RPMI7951 (cell line): ENCODE data around the gene SCUBE1. TPM values are rescaled to one million over a fixed set of nuclear protein-coding genes. Genes with fewer than 3 reads are reported as not detected.

Source experiments
- DNase-seq: peaks from one replicate; pipeline ENCODE4 v3.0.0-alpha.2; 2012; ENCODE audit warnings: low read depth
- total RNA-seq: library from RNA; depleted of rRNA; stranded (reverse); fragments of >200 nt; shearing (Covaris generic); gene quantifications from 2 replicates; pipeline ENCODE4 v1.2.3, GENCODE V29; 2014

Gene SCUBE1
- total RNA-seq, 1 experiment from 2014 or later: 7.0 TPM

DNA sequence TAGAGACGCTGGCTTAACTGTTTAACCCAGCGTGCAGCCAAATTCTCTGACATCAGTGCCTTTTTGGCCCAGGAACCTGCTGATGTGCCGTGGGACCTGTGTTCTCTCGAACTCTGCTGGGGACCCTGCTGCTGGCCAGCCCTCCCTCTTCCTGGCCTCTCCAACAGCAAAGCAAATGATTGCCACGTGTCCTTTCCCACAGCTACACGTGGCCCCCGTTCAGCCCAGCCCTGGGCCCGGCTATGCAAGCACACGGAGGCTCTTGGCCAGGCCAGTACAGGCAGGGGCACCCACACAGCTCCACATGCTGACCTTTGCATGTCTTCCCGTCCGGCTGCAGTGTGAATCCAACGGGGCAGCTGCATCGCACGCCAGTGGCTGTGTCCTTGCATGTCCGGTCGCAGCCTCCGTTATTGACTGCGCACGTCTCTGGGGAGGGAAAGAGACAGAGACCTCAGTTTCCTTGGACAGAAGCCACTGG is 104.6 kb downstream of the SCUBE1 start:
- DNase-seq: no peak

DNA sequence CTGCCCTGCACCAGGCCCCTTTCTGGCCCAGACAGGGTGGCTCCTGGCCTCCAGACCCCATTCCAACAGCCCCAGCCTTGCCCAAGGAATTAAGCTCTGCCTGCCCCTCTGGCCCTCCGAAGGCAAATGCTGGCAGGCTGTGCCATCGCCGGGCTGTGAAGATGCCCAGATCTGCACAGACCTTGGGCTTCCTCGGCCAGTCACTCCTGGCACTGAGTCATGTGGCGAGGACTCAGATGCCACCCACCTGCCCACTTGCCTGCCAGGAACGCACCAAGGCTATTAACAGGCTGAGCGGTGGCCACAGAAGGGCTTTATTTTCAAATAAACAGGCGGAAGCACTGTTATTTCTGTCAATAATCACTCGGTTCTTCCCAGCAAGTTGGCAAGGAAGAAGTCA is 105.9 kb downstream of the SCUBE1 start:
- DNase-seq: no peak

DNA sequence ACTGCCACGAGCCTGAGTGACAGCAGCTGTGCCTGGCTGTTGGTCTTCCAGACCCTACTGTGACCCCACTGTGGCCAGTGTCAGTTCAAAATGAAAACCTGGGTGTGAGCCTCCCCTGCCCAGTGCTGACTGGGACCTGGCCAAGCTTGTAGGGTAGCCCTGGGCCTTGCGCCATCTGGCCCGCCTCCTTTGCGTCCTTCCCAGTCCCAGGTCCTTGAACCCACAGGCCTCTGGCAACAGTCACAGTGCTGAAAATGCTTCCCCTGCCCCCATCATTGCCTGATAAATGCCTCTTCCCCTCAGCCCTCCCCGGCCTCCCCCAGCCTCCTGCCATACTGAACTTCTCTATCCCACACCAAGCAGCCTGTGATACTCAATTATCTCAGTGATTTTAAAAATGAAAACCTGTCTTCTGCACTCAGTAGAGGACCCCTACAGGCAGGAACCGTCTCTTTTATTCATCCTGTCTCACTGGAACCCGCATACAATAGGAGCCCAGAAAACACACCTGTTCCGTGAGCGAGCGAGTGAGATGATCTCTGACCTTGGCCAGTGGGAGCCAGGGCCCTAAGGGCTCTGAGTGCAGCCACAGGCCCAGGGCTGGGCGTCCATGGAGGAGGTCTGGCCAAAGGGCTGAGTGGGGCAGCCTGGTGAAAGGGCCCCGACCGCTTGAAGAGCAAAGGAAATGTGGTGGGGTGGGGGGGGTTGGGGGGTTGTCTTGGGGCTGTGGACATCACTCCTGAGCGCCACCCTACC is 106.6 kb downstream of the SCUBE1 start:
- no peak for DNase-seq

DNA sequence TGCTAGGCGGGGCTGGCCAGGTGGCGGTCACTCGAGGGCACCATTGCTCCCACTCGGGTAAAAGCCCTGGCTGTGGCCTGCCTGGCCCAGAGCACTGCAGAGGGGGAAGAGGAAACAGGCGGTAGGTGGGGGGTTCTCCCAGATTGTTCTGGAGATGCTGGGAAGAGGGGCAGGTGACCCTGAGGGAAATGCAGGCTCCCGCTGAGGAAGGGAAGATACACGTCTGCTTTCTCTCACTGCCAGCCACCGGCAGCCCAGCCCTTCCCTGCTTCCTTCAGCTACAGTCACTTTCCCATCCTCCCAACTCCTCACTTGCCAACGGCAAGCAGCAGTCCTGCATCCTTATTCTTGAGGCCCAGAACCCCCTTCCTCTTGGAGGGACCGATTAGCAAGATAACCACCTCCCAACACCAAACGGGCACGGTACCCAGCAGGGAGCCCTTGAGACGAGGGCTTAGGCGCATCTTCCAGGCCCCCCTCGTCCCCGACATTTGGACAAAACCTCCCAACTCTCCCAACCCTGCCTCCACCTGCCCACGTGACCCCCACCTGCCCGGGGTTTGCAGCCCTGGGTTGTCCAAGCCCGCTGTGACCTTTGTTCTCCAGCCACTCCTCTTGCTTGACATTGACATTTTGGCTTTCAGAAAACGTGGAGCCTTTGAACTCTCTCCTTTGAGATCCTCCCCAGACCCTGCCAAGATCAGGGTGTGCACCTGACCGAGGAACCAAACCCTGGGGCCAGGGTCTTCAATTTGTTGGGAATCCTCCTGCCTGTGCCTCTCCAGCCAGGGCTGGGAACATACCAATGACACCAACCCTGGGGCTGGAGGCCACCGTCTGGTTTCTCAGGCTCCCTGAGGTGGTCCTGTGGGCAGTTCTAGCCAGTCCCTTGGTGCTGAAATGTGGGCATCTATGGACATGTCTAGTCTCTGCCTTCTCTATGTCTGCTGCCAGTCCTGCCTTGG is 107.4 kb downstream of the SCUBE1 start:
- no peak for DNase-seq

DNA sequence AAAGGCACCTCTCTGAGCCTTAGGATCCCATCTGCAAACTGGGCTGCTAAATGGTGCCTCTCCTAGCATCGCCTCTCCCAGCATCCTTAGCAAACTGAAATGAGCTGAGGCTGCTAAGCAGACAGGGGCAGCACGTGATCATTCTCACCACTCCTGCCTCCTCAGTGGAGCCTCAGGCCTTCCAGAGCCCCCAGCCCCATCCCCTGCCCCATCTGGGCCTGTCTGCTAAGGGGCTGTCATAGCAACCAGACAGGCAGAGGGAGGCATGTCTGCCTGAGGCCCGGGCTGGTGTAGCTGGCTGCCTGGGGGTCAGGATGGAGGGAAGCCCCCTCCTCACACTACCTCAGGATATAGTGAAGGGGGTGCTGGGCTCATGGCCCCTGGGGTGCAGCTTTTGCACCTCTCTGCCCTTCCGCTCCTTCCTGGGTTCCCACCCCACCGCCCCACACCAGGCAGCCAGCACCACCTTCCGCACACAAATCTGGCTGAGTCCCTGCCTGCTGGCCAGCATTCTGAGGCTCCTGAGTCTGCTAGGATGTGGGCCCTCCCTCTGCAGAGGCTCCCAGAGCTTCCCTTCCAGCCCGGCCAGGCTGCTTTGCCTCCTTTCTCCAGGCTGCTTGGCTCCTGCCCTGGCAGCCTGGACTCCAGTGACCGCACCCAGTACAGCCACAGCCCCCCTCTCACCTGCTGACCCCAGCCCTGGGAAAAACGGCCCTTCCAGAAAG is 108.7 kb downstream of the SCUBE1 start:
- DNase-seq: no peak

DNA sequence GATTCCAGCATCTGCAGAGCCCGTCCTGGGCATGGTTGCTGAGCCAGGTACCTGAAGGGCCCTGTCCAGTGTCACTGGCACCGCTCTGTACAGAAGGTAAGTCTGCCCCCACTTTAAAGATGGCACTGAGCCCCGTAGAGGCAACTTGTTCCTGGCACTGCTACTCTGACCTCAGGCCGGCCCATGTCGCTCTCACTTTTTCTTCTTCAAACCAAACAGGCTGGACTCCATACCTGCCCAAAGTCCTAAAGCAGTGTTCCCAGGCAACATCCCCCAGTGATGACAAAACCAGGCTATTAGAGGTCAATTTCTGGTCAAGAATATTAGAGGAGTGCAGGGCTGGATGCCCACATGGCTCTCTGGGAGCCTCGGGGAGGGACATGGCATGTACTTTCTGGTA is 109.6 kb downstream of the SCUBE1 start:
- DNase-seq: no peak

DNA sequence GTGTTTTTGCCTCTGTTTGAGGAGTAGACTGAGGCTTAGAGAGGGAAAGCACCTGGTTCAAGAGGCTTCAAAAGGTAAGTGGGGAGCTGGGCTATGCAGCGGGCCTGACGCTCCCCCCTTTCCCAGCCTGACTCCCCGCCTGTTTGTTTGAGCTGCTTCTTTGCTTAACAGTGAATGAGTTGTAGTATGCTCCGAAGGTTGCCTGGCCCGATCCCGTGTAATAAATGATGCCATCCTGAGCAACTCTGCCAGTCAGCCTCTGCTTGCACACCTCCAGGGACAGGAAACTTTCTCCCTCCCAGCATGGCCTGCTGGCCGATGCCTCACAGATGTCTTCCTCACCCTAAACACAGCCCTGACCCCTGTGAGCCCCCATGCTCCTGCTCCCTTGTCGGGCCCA is 110.7 kb downstream of the SCUBE1 start:
- no peak for DNase-seq

DNA sequence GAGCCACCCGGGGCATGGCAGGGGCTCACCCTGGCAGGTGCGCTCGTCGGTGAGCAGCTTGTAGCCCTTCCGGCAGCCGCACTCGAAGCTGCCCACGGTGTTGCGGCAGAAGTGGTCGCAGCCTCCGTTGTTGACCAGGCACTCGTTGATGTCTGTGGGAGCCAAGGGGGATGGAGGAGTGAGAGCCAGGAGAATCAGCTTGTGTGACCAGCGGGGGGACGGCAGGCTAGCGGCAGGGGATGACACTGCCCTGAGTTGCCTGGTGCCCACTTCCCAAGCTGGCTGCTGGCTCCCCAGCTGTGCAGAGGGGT is 111.5 kb downstream of the SCUBE1 start:
- no peak for DNase-seq

DNA sequence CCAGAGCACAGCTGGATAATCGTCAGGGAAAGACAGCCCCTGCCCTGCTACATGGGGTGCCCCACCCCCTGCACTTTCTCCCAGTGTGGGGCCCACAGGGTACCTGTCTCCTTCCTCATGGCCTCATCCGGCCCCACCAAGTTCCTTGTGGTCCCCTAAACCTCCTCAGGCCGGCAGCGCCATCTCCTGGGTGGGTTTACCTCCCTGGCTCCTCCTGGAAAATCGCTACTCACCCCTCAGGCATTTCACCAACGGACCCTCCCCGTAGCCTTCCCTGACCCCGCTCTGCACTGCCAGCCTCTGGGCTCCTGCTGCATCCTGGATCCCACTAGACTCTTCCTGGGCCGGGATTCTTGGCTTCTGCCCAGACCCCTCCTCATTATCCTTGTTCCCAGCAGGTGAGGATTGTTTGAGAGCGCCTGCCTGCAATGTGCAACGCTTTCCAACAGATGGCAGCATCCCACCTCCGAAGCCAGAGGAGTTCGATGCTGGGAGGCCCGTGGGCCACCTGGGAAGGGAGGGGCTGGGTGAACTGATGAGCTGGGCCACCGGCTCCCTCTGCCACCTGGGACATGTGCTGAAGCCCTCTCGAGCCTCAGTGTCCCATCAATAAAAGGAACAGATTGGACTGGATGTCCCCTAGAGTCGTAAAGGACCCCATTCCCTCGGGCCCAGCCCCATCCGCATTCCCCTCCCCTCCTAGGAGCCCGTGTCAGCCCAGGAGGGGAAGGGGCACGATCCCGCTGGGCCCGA is 112.0 kb downstream of the SCUBE1 start:
- DNase-seq: peak; percentile 20

DNA sequence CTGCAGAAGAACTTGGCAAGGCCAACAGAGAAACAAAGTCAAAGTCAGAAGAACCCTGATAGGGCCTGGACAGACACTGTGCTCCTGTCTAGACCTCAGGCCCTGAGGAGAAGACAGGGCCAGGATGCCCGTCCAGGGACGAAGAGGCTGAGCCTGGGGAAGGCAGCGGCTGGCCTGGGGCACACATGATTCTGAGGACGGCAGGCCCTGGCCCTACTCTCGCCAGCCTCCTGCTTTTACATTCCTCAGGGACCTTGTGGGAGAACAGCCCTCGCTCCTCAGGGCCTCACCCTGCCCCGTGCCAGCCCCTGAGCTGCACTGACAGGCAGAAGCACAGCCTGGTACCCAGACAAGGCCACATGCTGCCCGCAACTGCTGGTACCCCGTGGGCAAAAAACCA is 112.6 kb downstream of the SCUBE1 start:
- no peak for DNase-seq

DNA sequence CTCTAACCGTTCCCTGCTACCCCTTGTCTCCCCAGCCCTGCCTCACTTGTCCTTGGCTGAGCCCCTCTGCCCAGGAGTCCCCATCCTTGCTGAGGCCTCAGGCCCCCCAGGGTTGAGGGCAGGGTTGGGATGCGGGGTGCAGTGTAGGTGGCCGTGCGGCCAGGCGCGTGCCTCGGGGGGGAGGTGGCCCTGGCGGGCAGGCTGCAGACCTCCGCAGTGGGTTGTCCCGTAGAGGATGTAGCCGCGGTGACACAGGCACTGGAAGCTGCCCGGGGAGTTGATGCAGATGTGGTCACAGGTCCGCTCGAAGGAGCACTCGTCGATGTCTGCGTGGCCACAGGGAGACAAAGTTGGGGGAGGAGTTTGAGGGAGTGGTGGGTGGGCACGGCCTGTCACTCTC is 114.3 kb downstream of the SCUBE1 start:
- DNase-seq: no peak

DNA sequence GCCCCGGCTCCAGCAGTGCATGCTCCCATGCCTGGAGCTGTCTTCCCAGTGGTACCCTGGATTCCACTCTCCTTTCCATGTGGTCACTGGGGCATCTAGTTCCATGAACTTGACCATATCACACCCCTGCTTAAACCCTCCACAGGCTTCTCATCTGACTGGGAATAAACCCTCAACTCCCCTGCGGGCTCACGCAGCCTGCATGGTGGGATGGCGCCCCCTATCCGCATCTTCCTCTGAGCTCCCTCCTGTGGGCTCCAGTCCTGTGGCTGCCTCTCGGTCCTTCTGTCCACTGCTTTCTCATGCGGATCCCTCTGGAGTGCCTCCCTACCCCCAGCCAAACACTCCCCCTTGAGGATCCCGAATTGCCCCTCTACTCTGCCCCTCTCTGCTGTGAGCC is 114.8 kb downstream of the SCUBE1 start:
- DNase-seq: no peak

DNA sequence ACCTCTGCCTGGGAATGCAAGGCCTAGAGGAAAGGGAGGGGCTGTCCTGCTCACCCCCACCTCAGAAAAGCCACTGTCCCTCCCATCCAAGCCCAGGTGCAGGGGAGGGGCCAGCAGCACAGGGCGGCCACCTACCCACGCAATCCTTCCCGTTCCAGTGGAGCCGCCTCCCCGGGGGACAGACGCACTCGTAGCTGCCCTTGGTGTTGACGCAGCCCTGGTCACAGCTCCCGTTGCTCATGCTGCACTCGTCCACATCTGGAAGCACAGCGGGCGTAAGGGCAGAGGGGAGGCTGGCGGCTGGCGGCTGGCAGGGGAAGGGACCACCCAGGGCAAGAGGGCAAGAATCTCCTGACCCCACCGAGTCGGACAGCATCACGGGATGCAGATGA is 115.9 kb downstream of the SCUBE1 start:
- DNase-seq: no peak

DNA sequence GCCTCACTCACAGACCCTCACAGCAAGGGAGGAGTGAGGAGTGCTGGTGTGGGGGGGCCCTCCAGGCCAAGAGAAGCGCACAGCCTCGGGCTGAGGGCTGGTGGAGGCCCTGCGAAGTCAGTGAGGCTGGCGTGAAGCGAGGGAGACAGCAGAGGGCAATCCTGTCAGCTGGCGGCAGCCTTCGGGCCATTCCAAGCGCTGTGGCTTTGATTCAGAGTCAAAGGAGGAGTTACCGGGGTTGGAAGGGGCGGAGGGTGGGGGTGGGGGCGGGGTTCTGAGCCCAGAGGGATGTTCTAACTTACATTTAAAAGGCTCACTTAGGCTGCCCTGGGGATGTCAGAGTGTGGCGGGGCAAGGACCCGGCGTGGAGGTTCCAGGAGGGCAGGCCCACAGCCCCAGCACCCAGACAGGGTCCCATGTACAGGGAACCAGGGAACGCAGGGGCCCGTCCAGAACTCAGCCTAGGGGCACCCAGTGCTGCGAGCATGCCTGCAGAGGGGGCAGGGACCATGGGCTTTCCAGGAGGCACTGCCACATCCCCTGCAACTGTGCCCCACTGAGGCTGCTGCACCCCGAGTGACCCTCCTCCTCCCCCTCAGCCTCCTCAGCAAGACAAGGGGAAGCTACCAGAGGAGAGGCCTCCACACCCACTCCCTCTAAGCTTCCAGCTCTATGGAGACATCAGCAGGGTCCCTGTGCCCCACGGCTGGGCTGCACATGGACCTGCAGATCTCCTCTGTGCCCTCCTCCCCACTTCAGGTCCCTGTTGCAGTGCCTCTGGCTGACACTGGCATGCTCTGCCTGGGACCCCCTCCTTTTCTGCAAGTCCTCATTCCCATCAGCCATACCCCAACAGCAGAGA is 116.6 kb downstream of the SCUBE1 start:
- peak; percentile 50 for DNase-seq

DNA sequence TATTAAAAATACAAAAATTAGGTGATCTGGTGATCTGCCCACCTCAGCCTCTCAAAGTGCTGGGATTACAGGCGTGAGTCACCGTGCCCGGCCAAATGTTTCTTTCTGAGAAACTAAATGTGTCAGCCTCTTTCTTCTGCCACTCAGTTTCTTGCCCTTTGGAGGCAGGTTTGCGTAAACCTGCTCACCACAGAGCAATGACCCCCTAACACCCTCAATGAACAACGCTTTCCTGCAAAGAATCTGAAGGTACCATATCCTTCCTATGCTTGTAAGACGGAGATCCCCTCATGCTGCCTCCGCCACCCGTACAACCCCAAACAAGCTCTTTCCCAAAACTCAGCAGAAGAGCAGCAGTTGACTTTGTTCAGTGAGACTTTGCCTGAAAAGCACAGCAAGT is 117.6 kb downstream of the SCUBE1 start:
- DNase-seq: no peak

DNA sequence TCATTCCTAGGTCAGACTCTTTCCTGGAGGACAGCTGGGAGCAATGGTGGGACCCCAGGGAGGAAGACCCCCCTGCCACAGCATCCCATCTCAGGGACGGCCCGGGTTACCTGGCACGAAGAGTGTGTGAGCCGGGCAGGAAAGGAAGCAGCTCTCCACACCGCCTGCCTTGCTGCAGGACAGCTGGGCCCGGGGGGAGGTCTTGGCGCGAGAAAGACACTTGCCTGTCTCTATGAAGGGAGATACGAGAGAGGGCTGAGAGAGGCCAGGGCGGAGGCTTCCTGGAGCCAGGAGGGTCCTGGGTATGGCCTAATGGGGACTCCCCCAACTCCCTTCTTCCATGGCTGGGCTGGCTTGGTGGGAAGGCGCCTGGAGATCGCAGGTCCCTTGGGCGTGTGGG is 120.2 kb downstream of the SCUBE1 start:
- no peak for DNase-seq

DNA sequence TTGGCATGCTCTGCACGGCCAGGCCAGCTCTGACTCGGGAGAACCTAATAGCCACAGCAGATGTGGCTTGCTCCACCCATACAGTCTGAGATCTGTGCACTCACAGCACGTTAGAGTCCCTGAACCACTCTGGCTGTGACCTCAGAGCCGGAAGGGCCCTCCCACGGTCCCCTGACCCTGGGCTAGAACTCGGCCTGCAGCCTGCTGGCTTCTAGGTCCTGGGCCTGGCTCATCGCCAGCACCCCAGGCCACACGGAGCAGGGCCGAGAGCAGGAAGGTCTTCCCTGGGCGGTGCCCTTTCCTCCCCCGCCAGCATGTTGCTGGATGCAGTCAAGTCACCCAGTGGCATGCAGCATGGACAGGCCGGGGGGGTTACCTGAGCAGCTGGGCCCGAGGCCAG is 120.9 kb downstream of the SCUBE1 start:
- no peak for DNase-seq

DNA sequence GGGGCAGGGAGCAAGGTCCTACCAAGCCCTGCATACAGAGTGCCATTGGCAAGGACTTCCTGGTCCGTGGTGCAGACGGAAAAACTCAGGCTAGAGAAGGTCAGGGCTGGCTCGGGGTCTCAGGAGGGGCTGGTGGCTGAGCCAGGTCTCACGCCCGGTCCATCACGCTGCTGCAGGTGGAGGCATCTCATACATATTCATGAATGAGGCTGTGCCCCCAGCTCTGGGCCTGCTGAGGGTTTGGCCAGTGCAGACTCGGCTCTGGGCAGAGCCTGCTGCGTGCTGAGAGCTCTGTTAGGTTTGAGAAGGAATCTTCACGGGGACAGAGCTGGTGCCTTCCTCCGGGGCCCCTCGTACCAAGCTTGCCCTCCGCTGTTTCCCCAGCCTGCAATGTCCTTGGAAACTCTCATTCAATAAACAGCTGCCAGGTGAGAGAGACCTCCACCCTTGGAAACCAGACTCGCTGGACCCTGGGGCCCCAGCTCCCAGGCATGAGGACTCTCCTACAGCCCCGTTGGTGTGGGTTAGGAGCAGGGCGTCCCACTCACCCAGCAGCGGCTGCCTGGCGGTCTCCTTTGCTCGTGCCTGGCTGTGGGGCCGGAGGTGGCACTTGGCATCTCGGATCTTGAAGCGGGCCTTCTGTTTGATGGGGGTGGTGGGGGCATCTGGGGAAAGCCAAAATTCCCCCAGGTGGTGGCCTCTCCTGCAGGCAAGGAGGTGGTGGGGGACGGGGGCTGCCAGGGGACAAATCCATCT is 122.4 kb downstream of the SCUBE1 start:
- DNase-seq: no peak

DNA sequence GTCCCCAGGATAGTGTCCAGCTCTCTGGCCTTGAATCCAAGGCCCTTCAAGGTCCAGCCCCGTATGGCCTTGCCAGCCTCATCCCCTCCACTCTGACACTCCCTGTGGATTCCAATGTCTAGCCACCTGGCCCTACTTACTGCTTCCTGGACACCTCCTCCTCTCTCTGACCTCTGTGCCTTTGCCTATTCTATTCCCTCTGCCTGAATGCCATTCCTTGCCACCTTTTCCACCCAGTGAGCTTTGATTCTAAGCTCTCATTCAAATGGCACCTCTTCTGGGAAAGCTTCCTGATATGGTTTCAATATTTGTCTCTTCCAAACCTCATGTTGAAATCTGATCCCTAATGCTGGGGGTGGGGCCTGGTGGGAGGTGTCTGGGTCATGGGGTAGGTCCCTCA is 124.4 kb downstream of the SCUBE1 start:
- no peak for DNase-seq
